ENCODE measurements around the gene PTPRN. TPM values are rescaled to one million over a fixed set of nuclear protein-coding genes. Genes with fewer than 3 reads are reported as not detected.
A peak's percentile ranks its signal among the peaks of the same experiment; 100 is the strongest.

PTPRN gene
- total RNA-seq, 1 experiment from 2014 or later = 6.5 TPM

DNA sequence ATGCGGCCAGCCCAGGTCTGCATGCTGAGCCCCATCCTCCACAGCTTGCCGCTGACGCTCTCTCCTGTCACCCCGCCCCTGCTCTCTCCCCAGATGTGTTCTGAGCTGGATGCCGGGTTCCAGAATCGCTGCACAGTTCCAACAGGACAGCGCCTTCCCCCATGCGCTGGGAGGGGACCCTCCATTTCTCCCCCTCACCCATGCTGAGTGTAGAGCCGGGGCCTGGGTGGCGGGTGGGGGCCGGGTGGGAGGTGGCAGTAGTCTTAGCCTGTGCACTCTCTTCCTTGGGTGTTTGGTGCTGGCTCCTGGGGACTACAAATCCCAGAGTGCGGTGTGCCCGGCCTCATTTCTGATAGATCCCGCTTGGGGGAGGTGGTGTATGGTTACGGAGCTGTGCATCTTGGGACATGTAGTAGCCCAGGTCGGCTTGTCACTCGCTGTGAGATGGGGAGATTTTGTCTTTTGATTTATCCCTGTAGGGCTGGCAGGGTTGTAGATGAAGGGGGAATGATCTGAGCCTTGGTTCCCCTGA is 23.2 kb downstream of the PTPRN start:
- H3K14ac ChIP-seq (ENCODE audit: insufficient read depth, low read length) = no peak overlapping the region
- Mint-ChIP-seq H3K4me3 (peak overlapping the region in 1 of 2 experiments; percentile 20; a peak in 2 of 5 replicates), H3K27me3 (ENCODE audit: low read depth) (peaks cover under 1% of the 10 kb centered on the region; the same call in 1 of the 2 replicates), H3K4me1 (peaks cover 7 to 12% of the 10 kb centered on the region in 2 experiments), H3K36me3 (ENCODE audit: insufficient read depth in 1 of 3, low read depth in 3 of 3) (peaks cover 3 to 26% (median 16%) of the 10 kb centered on the region in 3 experiments; a peak in 6 of 7 replicates), H3K9me3 (no peaks in the 10 kb centered on the region), H3K27ac (peak overlapping the region; percentile 14 to 78 (median 46); a peak in 3 of 7 replicates)
- no peak overlapping the region for H4K8ac ChIP-seq (replicated peaks; ENCODE audit: insufficient read length, low read depth, low read length)
- H3K4me2 ChIP-seq (ENCODE audit: insufficient read depth, insufficient read length, low read length) = no peak overlapping the region
- no peak overlapping the region for H2BK120ac ChIP-seq (ENCODE audit: low read depth, low read length, poor library complexity, severe bottlenecking)
- H2BK12ac ChIP-seq (ENCODE audit: insufficient read length, low read depth, low read length) = no peak overlapping the region
- no peak overlapping the region for H2AK5ac ChIP-seq (ENCODE audit: insufficient read length, low read length)
- H3K18ac ChIP-seq (ENCODE audit: insufficient read length, low read depth, low read length) = no peak overlapping the region
- no peak overlapping the region for H2BK5ac ChIP-seq (ENCODE audit: insufficient read length, low read length)
- H4K91ac ChIP-seq (ENCODE audit: insufficient read length, low read depth, low read length) = no peak overlapping the region
- no peak overlapping the region for H4K5ac ChIP-seq (ENCODE audit: insufficient read length, low read depth, low read length)
- H2BK15ac ChIP-seq (ENCODE audit: low read depth, low read length) = no peak overlapping the region
- no peaks in the 10 kb centered on the region for H3K9me3 ChIP-seq (ENCODE audit: control insufficient read depth, low read depth, low read length)
- H3K9ac ChIP-seq (ENCODE audit: extremely low read depth, insufficient read length, low read length) = no peak overlapping the region
- no peak overlapping the region for H3K23ac ChIP-seq (ENCODE audit: insufficient read length, low read depth, low read length)
- no peaks in the 10 kb centered on the region for H3K23me2 ChIP-seq (ENCODE audit: insufficient read length, low read depth, low read length, poor library complexity, severe bottlenecking)
- DNase-seq = peak; percentile 88
- no peak overlapping the region for H2AFZ ChIP-seq (ENCODE audit: low read length)
- no peak overlapping the region for H3K56ac ChIP-seq (ENCODE audit: insufficient read length, low read depth, low read length)
- H4K20me1 ChIP-seq (ENCODE audit: control insufficient read depth, insufficient read depth, insufficient read length) = no peaks in the 10 kb centered on the region
- H3K4me1 ChIP-seq (ENCODE audit: insufficient read depth, low read length) = no peaks in the 10 kb centered on the region; the same call in 1 of the 2 replicates
- TF ChIP-seq, protein P1, sequence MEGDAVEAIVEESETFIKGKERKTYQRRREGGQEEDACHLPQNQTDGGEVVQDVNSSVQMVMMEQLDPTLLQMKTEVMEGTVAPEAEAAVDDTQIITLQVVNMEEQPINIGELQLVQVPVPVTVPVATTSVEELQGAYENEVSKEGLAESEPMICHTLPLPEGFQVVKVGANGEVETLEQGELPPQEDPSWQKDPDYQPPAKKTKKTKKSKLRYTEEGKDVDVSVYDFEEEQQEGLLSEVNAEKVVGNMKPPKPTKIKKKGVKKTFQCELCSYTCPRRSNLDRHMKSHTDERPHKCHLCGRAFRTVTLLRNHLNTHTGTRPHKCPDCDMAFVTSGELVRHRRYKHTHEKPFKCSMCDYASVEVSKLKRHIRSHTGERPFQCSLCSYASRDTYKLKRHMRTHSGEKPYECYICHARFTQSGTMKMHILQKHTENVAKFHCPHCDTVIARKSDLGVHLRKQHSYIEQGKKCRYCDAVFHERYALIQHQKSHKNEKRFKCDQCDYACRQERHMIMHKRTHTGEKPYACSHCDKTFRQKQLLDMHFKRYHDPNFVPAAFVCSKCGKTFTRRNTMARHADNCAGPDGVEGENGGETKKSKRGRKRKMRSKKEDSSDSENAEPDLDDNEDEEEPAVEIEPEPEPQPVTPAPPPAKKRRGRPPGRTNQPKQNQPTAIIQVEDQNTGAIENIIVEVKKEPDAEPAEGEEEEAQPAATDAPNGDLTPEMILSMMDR (conservative IDR thresholded peaks at IDR 0.05) = no peak
- no peak overlapping the region for H3K27ac ChIP-seq (ENCODE audit: insufficient read length, low read depth, low read length)
- H3K27me3 ChIP-seq (ENCODE audit: insufficient read depth, low read length) = no peaks in the 10 kb centered on the region
- H2BK20ac ChIP-seq (ENCODE audit: low read depth, low read length, poor library complexity, severe bottlenecking) = no peak overlapping the region
- H3K4ac ChIP-seq (ENCODE audit: low read depth, low read length) = no peak overlapping the region
- no peaks in the 10 kb centered on the region for H3K79me1 ChIP-seq (ENCODE audit: insufficient read depth, low read depth, low read length, poor library complexity, severe bottlenecking)
- no peak overlapping the region for H3T11ph ChIP-seq (ENCODE audit: low read length)
- no CpG with 5 or more reads among the region's 17 CpGs for WGBS (ENCODE audit: extremely low coverage, insufficient read length, low lambda C conversion rate)
- no peaks in the 10 kb centered on the region for H3K79me2 ChIP-seq (ENCODE audit: insufficient read depth, low read length)

All from H9 (cell line).